PC-9 (cell line): ENCODE measurements around the gene CDH15. TPM values are rescaled to one million over a fixed set of nuclear protein-coding genes. Genes with fewer than 3 reads are reported as not detected.

Experiments used
- BruUV-seq: library from RNA; stranded (reverse); fragments of 400-500 nt; replicated peaks from 2 replicates; lab custom pipeline; 2021; lab: Mats Ljungman, UMichigan
- CTCF ChIA-PET: fragments of 300-600 bp; sonication (Branson Sonifier 250); formaldehyde crosslinking; loops from one replicate; lab custom pipeline; 2022; ENCODE audit warnings: antibody characterized with exemption; lab: Charles Lee
- POLR2A ChIA-PET: fragments of 300-600 bp; sonication (Branson Sonifier 250); formaldehyde crosslinking; loops from one replicate; lab custom pipeline; 2022; ENCODE audit warnings: antibody characterized with exemption; ENCODE audit not compliant: unreplicated experiment; lab: Charles Lee
- DNase-seq, 2 experiments: peaks; one replicate each; pipeline versions ENCODE4 v3.0.0 to v3.0.0-alpha.2; 2015 to 2022; ENCODE audit warnings: mixed read lengths in 1 of 2
- H2AFZ ChIP-seq: fragments of 200-600 bp; sonication (generic); 2 replicates; pipeline ENCODE4 v1.8.1; 2017; ENCODE audit warnings: antibody characterized with exemption
- H3F3A ChIP-seq: fragments of 200-600 bp; sonication (generic); 2 replicates; pipeline ENCODE4 v1.8.1; 2017; ENCODE audit warnings: antibody characterized with exemption, mild to moderate bottlenecking, low read depth; ENCODE audit not compliant: insufficient read depth
- H3K27ac ChIP-seq: fragments of 200-600 bp; sonication (generic); 2 replicates; pipeline ENCODE4 v1.6.1; 2016; ENCODE audit warnings: mixed run types
- H3K27me3 ChIP-seq: fragments of 200-600 bp; sonication (generic); 2 replicates; pipeline ENCODE4 v1.6.1; 2016; ENCODE audit warnings: low read depth, mixed run types; ENCODE audit not compliant: insufficient read depth
- H3K36me3 ChIP-seq: fragments of 200-600 bp; sonication (generic); 2 replicates; pipeline ENCODE4 v1.6.1; 2016; ENCODE audit warnings: low read depth, mixed run types
- H3K4me1 ChIP-seq: fragments of 200-600 bp; sonication (generic); replicated peaks from 2 replicates; pipeline ENCODE4 v1.6.1; 2016; ENCODE audit warnings: mixed run types; ENCODE audit not compliant: insufficient read depth
- H3K4me2 ChIP-seq: fragments of 200-600 bp; sonication (generic); 2 replicates; pipeline ENCODE4 v1.6.1; 2017; ENCODE audit warnings: mixed run types
- H3K4me3 ChIP-seq: fragments of 200-600 bp; sonication (generic); 2 replicates; pipeline ENCODE4 v1.6.1; 2016; ENCODE audit warnings: mixed run types
- H3K79me2 ChIP-seq: fragments of 200-600 bp; sonication (generic); 2 replicates; pipeline ENCODE4 v1.6.1; 2017; ENCODE audit warnings: low read depth, mixed run types
- H3K9me2 ChIP-seq: fragments of 200-600 bp; sonication (generic); 2 replicates; pipeline ENCODE4 v1.8.1; 2017; ENCODE audit warnings: mild to moderate bottlenecking; ENCODE audit not compliant: insufficient read depth
- H3K9me3 ChIP-seq: fragments of 200-600 bp; sonication (generic); 2 replicates; pipeline ENCODE4 v1.8.1; 2016; ENCODE audit warnings: low read depth; ENCODE audit not compliant: insufficient read depth
- H4K20me1 ChIP-seq: fragments of 200-600 bp; sonication (generic); 2 replicates; pipeline ENCODE4 v1.8.1; 2017; ENCODE audit not compliant: insufficient read depth
- EZH2 ChIP-seq: fragments of 200-600 bp; sonication (generic); IDR thresholded peaks from 2 replicates; pipeline ENCODE4 v1.8.0; 2017; ENCODE audit warnings: antibody characterized with exemption, low read depth
- intact Hi-C: fragments of 100-400 bp; cut with micrococcal nuclease; formaldehyde crosslinking; loops from one replicate; pipeline ENCODE4 v1.10.0; 2022; ENCODE audit not compliant: unreplicated experiment
- total RNA-seq: library from RNA; stranded (reverse); gene quantifications from 2 replicates; pipeline ENCODE4 v1.2.3, GENCODE V29; 2021
- TF ChIP-seq, protein P1 (sequence below): fragments of 200-600 bp; sonication (generic); conservative IDR thresholded peaks from 2 replicates; pipeline ENCODE4 v1.6.1; 2017; ENCODE audit warnings: mixed run types, antibody characterized with exemption, mild to moderate bottlenecking, moderate library complexity

The CDH15 gene
- total RNA-seq, 1 experiment from 2014 or later = not detected

DNA sequence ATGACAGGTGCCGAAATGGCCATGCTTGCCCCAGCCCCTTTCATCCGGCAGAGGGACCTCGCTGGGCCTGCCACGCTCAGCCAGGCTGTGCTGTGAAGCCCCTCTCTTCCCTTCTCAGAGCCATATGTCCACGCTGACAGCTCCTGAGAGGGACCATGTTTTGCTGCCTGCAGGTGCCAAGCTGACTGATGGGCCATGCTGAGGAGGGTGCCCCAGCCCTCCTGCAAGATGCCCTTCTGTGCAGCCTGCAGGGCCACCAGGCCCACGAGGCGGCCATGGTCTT lies 33.1 kb upstream of the CDH15 start:
- H3K4me1 ChIP-seq = no peaks in the 10 kb centered on the region
- no peak for DNase-seq
- H3K4me2 ChIP-seq = no peak overlapping the region
- POLR2A ChIA-PET = no interaction called here
- H3K27ac ChIP-seq = no peak overlapping the region
- no peaks in the 10 kb centered on the region for H3K9me3 ChIP-seq
- H3K79me2 ChIP-seq = no peaks in the 10 kb centered on the region
- CTCF ChIA-PET = no interaction called here
- TF ChIP-seq, protein P1, sequence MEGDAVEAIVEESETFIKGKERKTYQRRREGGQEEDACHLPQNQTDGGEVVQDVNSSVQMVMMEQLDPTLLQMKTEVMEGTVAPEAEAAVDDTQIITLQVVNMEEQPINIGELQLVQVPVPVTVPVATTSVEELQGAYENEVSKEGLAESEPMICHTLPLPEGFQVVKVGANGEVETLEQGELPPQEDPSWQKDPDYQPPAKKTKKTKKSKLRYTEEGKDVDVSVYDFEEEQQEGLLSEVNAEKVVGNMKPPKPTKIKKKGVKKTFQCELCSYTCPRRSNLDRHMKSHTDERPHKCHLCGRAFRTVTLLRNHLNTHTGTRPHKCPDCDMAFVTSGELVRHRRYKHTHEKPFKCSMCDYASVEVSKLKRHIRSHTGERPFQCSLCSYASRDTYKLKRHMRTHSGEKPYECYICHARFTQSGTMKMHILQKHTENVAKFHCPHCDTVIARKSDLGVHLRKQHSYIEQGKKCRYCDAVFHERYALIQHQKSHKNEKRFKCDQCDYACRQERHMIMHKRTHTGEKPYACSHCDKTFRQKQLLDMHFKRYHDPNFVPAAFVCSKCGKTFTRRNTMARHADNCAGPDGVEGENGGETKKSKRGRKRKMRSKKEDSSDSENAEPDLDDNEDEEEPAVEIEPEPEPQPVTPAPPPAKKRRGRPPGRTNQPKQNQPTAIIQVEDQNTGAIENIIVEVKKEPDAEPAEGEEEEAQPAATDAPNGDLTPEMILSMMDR = no peak
- no peak for TF ChIP-seq EZH2
- H2AFZ ChIP-seq = no peak overlapping the region
- H3K9me2 ChIP-seq = no peaks in the 10 kb centered on the region
- H3K36me3 ChIP-seq = no peaks in the 10 kb centered on the region
- intact Hi-C loops = no loop called here
- H3K27me3 ChIP-seq = no peaks in the 10 kb centered on the region
- no peaks in the 10 kb centered on the region; the same call in 1 of the 2 replicates for H4K20me1 ChIP-seq
- no peak overlapping the region for H3K4me3 ChIP-seq
- H3F3A ChIP-seq = no peaks in the 10 kb centered on the region
- no TSS peak for BruUV-seq

- Histone ChIP-seq H3F3A (no peaks in the 10 kb centered on the region), H3K9me3 (no peaks in the 10 kb centered on the region), H3K9me2 (no peaks in the 10 kb centered on the region), H3K4me3 (no peak overlapping the region), H3K79me2 (no peaks in the 10 kb centered on the region), H3K4me1 (no peaks in the 10 kb centered on the region), H3K4me2 (no peak overlapping the region), H3K36me3 (no peaks in the 10 kb centered on the region), H3K27ac (no peak overlapping the region), H4K20me1 (no peaks in the 10 kb centered on the region; the same call in 1 of the 2 replicates), H3K27me3 (no peaks in the 10 kb centered on the region), H2AFZ (no peak overlapping the region)
- intact Hi-C loops = no loop called here
- no peak for DNase-seq
- BruUV-seq = no TSS peak
- CTCF ChIA-PET = no interaction called here
- POLR2A ChIA-PET = no interaction called here
- TF ChIP-seq EZH2 = no peak
- TF ChIP-seq, protein P1 = no peak
These were observed 32.6 kb upstream of the CDH15 start for GRCh38 chr16:89138843-89139520.

GRCh38 chr16:89139907-89140361 lies 31.6 kb upstream of the CDH15 start:
- H3K4me1 ChIP-seq = no peaks in the 10 kb centered on the region
- CTCF ChIA-PET = no interaction called here

More at GRCh38 chr16:89139907-89140361, 31.6 kb upstream of the CDH15 start:
- H3K4me2 ChIP-seq = no peak overlapping the region
- no peaks in the 10 kb centered on the region for H3K9me2 ChIP-seq
- POLR2A ChIA-PET = no interaction called here
- no peak for DNase-seq
- no peaks in the 10 kb centered on the region for H3K27me3 ChIP-seq
- no peak overlapping the region for H3K4me3 ChIP-seq
- no peaks in the 10 kb centered on the region; the same call in 1 of the 2 replicates for H4K20me1 ChIP-seq
- BruUV-seq = no TSS peak
- no peaks in the 10 kb centered on the region for H3F3A ChIP-seq
- no peak overlapping the region for H2AFZ ChIP-seq
- TF ChIP-seq EZH2 = no peak
- TF ChIP-seq, protein P1 = no peak
- H3K9me3 ChIP-seq = no peaks in the 10 kb centered on the region
- no peak overlapping the region for H3K27ac ChIP-seq
- H3K36me3 ChIP-seq = no peaks in the 10 kb centered on the region
- no peaks in the 10 kb centered on the region for H3K79me2 ChIP-seq
- intact Hi-C loops = no loop called here
